Fibroblast of lung (primary cell): ENCODE measurements around the gene NEUROG1. TPM values are rescaled to one million over a fixed set of nuclear protein-coding genes. Genes with fewer than 3 reads are reported as not detected.
"Not testable (repeated sequence)": the region's sequence is repeated elsewhere in the genome, so short reads cannot be mapped to it uniquely, and the experiment has no call there.

Experiments used
- DNase-seq, 2 donors: peaks; one replicate each; pipeline versions ENCODE4 v3.0.0 to v3.0.0-alpha.2; 2010; ENCODE audit warnings: low read depth in 2 of 2
- H2AFZ ChIP-seq: 2 replicates; pipeline ENCODE4 v1.5.1; 2012; ENCODE audit warnings: low read length, control low read depth, inconsistent platforms
- H3K27ac ChIP-seq: 2 replicates; pipeline ENCODE4 v1.5.1; 2011; ENCODE audit warnings: low read length, control low read depth; ENCODE audit not compliant: insufficient read depth
- H3K27me3 ChIP-seq: 2 replicates; pipeline ENCODE4 v1.5.1; 2011; ENCODE audit warnings: mild to moderate bottlenecking, low read length; ENCODE audit not compliant: control insufficient read depth, insufficient read depth
- H3K36me3 ChIP-seq: 2 replicates; pipeline ENCODE4 v1.5.1; 2011; ENCODE audit warnings: low read length; ENCODE audit not compliant: control insufficient read depth, insufficient read depth
- H3K4me1 ChIP-seq: 2 replicates; pipeline ENCODE4 v1.5.1; 2011; ENCODE audit warnings: low read length; ENCODE audit not compliant: control insufficient read depth, insufficient read depth; ENCODE audit errors: extremely low read depth
- H3K4me2 ChIP-seq: 2 replicates; pipeline ENCODE4 v1.5.1; 2011; ENCODE audit warnings: low read length, control low read depth; ENCODE audit not compliant: insufficient read depth; ENCODE audit errors: extremely low read depth
- H3K4me3 ChIP-seq, 4 experiments: fragments of 200-600 bp in 1 of 4; sonication (generic) in 1 of 4; replicated peaks in 1 of 4; 2 replicates each; pipeline ENCODE4 v1.5.1; 2011 to 2016; ENCODE audit warnings: low read length in 4 of 4, low read depth in 3 of 4, mild to moderate bottlenecking in 3 of 4, control low read depth in 2 of 4, inconsistent platforms in 1 of 4, mixed read lengths in 1 of 4; ENCODE audit not compliant: insufficient read depth in 1 of 4; ENCODE audit errors: control extremely low read depth in 1 of 4
- H3K79me2 ChIP-seq: 2 replicates; pipeline ENCODE4 v1.5.1; 2012; ENCODE audit warnings: mild to moderate bottlenecking, low read length, inconsistent platforms; ENCODE audit not compliant: control insufficient read depth, insufficient read depth
- H3K9ac ChIP-seq: 2 replicates; pipeline ENCODE4 v1.5.1; 2011; ENCODE audit warnings: mild to moderate bottlenecking, low read length, control low read depth; ENCODE audit not compliant: insufficient read depth
- H3K9me3 ChIP-seq: 2 replicates; pipeline ENCODE4 v1.5.1; 2012; ENCODE audit warnings: low read depth, low read length; ENCODE audit not compliant: control insufficient read depth, insufficient read depth
- H4K20me1 ChIP-seq: 2 replicates; pipeline ENCODE4 v1.5.1; 2011; ENCODE audit warnings: low read length; ENCODE audit not compliant: control insufficient read depth, insufficient read depth; ENCODE audit errors: extremely low read depth
- CTCF ChIP-seq, 2 donors: IDR thresholded peaks in 1 of 2; conservative IDR thresholded peaks in 1 of 2; 1 replicate in 1 of 2; 2 replicates in 1 of 2; pipeline ENCODE4 v1.5.1; 2011 to 2012; ENCODE audit warnings: low read length in 2 of 2, control low read depth in 1 of 2, inconsistent platforms in 1 of 2, low read depth in 1 of 2, mild to moderate bottlenecking in 1 of 2
- EZH2 ChIP-seq: IDR thresholded peaks from 2 replicates; pipeline ENCODE4 v1.5.1; 2012; ENCODE audit warnings: low read length, control low read depth, mild to moderate bottlenecking; ENCODE audit errors: missing control alignments
- polyA plus RNA-seq, 2 donors: library from polyadenylated mRNA; depleted of rRNA in 1 of 2; stranded (reverse) in 1 of 2; unstranded in 1 of 2; fragments of >200 nt; gene quantifications; 2 replicates each; pipeline ENCODE4 v1.2.1, GENCODE V29; 2011 to 2012; ENCODE audit warnings: missing spikeins in 1 of 2
- total RNA-seq: library from RNA; depleted of rRNA; stranded (reverse); fragments of >200 nt; gene quantifications from 2 replicates; pipeline ENCODE4 v1.2.1, GENCODE V29; 2014

Gene NEUROG1
- total and polyA plus RNA-seq, 2 donors (not counting 1 experiment from before 2014, with no cell fraction given) = not detected

DNA sequence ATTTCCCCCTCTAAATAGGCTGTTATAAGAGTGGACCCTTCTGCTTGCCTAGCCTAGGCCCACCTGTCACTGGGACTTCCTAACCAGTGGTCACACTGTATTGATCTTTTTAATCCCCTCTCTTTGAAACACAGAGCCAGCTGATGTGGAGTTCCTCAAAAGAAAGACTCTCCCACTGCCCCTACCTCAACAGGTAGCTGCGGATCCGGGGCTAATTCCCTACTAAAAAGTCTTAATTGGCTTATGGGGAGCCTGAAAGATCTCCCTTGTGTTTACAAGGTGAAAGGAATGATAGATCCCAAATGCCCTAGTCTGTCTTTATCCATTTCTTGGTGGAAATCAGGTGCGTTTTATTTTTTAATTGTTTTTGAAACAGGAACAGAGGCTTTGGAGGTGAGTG is 2.0 kb downstream of the NEUROG1 start:
- no peak overlapping the region for H2AFZ ChIP-seq
- no peak overlapping the region for H3K4me2 ChIP-seq
- no peak overlapping the region for H3K27ac ChIP-seq
- no peak overlapping the region for H3K4me3 ChIP-seq
- no peaks in the 10 kb centered on the region for H3K9me3 ChIP-seq
- no peak for DNase-seq
- TF ChIP-seq EZH2 (no peak), CTCF (conservative IDR thresholded peaks at IDR 0.05 in 1 of 2, IDR thresholded peaks at IDR 0.05 in 1 of 2; ENCODE audit: low read depth in 1 of 2, low read length in 2 of 2) (no peak)
- H3K4me1 ChIP-seq = no peaks in the 10 kb centered on the region
- no peaks in the 10 kb centered on the region for H3K36me3 ChIP-seq
- no peak overlapping the region for H3K9ac ChIP-seq
- H4K20me1 ChIP-seq = no peaks in the 10 kb centered on the region
- H3K27me3 ChIP-seq = peaks cover 31% of the 10 kb centered on the region
- H3K79me2 ChIP-seq = no peaks in the 10 kb centered on the region

- TF ChIP-seq CTCF (conservative IDR thresholded peaks at IDR 0.05 in 1 of 2, IDR thresholded peaks at IDR 0.05 in 1 of 2; ENCODE audit: low read depth in 1 of 2, low read length in 2 of 2) (no peak), EZH2 (no peak)
- H3K4me3 ChIP-seq = no peak overlapping the region
Observed at GRCh38 chr5:135533334-135533733, 2.4 kb downstream of the NEUROG1 start.

DNA sequence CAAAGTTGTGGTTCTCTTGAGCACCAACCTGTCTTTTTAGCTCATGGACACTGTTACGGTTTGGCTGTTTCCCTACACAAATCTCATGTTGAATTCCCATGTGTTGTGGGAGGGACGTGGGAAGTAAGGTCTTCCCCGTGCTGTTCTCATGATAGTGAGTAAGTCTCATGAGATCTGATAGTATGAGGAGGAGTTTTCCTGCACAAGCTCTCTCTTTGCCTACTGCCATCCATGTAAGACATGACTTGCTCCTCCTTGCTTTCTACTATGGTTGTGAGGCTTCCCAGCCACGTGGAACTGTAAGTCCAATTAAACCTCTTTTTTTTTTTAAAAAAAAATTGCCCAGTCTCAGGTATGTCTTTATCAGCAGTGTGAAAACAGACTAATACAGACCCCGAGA is 6.2 kb downstream of the NEUROG1 start:
- H3K4me2 ChIP-seq, H4K20me1 ChIP-seq, H3K4me3 ChIP-seq, H3K27me3 ChIP-seq, DNase-seq, H2AFZ ChIP-seq, H3K79me2 ChIP-seq, H3K36me3 ChIP-seq, H3K9me3 ChIP-seq, H3K9ac ChIP-seq, H3K27ac ChIP-seq, H3K4me1 ChIP-seq: not testable (repeated sequence)

More at GRCh38 chr5:135533334-135533733, 2.4 kb downstream of the NEUROG1 start:
- Histone ChIP-seq H3K9me3 (no peaks in the 10 kb centered on the region), H3K36me3 (no peaks in the 10 kb centered on the region), H2AFZ (no peak overlapping the region), H3K4me2 (no peak overlapping the region), H3K4me1 (no peaks in the 10 kb centered on the region), H3K79me2 (no peaks in the 10 kb centered on the region), H3K27ac (no peak overlapping the region), H4K20me1 (no peaks in the 10 kb centered on the region), H3K9ac (no peak overlapping the region), H3K27me3 (peaks cover 28% of the 10 kb centered on the region)
- no peak for DNase-seq
